Measurements from ENCODE around the gene DHX40. TPM values are rescaled to one million over a fixed set of nuclear protein-coding genes. Genes with fewer than 3 reads are reported as not detected.

The DHX40 gene
- total RNA-seq, 4 donors from 2014 or later = 33.0 to 68.9 (median 47.7) TPM

DNA sequence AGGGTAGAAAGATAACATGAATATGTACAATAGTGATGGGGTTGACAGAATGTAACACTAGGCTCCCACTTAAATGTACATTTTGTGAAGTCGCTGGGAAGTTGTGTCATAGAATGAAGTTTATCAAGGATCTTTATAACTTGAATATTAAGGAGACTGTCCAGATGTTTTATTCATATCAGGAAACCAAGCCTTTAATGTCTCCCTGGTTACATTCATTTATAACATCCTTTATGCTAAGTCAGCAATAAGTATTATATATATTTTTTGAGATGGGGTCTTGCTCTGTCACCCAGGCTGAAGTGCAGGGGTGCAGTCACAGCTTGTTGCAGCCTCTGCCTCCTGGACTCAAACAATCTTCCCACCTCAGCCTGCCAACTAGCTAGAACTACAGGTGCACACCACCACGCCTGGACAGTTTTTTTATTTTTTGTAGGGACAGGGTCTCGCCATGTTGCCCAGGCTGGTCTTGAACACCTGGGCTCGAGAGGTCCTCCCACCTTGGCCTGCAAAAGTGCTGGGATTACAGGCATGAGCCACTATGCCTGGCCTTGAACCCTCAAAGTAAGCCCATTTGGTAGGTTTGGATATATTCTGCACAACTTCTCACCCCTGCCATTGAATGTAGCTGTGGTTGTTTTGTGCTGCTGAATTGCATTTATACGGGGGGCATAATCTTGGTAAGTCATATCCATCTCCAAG lies 68.4 kb downstream of the DHX40 start:
- Histone ChIP-seq H3K27ac (no peak overlapping the region), H3K4me1 (peaks cover 6 to 88% (median 18%) of the 10 kb centered on the region in 3 donors), H3K4me3 (no peak overlapping the region), H3K27me3 (no peaks in the 10 kb centered on the region), H3K36me3 (no peaks in the 10 kb centered on the region), H3K9me3 (no peaks in the 10 kb centered on the region)
- TF ChIP-seq POLR2A (IDR thresholded peaks at IDR 0.05) (no peak), POLR2AphosphoS5 (IDR thresholded peaks at IDR 0.05) (no peak), EP300 (IDR thresholded peaks at IDR 0.05) (no peak)
- TF ChIP-seq, protein P1, sequence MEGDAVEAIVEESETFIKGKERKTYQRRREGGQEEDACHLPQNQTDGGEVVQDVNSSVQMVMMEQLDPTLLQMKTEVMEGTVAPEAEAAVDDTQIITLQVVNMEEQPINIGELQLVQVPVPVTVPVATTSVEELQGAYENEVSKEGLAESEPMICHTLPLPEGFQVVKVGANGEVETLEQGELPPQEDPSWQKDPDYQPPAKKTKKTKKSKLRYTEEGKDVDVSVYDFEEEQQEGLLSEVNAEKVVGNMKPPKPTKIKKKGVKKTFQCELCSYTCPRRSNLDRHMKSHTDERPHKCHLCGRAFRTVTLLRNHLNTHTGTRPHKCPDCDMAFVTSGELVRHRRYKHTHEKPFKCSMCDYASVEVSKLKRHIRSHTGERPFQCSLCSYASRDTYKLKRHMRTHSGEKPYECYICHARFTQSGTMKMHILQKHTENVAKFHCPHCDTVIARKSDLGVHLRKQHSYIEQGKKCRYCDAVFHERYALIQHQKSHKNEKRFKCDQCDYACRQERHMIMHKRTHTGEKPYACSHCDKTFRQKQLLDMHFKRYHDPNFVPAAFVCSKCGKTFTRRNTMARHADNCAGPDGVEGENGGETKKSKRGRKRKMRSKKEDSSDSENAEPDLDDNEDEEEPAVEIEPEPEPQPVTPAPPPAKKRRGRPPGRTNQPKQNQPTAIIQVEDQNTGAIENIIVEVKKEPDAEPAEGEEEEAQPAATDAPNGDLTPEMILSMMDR (IDR thresholded peaks at IDR 0.05) = no peak
- no peak for ATAC-seq
- 71 to 78% methylated on average over 5 of the region's 5 CpGs for WGBS, 2 donors (ENCODE audit: low coverage in 1 of 2)

DNA sequence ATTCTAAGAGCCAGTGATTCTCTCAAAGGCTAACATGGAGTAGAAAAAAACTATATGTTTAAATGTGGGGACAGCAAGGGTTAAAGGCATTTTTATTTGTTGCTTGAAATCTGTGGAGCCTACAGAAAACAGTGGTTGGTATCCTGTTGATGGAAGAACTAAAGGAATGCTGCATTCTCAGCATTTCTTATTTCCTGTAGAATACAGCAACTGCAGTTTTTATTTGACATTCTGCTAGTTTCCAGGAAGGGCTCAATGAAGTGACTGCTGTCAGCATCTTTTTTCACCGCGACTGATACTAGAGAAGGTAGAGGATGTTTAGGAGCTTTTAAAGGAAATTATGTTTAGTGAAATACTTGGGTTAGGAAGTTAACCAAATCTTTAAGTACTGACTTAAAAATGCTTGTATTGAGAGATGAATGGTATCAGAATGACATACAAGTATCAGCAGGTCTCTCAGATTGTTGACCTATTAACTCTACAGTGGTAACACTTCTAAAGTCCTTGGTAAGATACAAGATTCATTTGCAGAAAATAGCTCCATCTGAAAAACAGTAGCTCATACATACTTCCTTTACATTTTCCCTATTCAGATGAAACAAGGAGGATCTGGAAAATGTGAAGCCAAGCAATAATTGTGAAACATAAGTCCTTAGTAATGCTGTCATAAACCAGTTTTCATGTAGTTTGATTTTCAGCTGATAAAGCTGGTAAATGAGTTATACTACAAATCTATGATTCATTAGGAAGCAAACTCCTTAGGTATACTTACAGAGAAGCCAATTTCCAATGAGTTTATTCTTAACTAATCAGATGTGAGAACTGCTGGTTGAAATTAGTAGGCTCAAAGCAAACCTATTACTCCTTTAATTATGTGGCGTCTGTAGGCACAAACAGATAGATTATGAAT lies 69.5 kb downstream of the DHX40 start:
- peaks cover 6 to 88% (median 18%) of the 10 kb centered on the region in 3 donors for H3K4me1 ChIP-seq
- TF ChIP-seq POLR2AphosphoS5 (IDR thresholded peaks at IDR 0.05) (no peak), EP300 (IDR thresholded peaks at IDR 0.05) (no peak), POLR2A (IDR thresholded peaks at IDR 0.05) (no peak)
- TF ChIP-seq, protein P1 (IDR thresholded peaks at IDR 0.05) = no peak
- H3K9me3 ChIP-seq = no peaks in the 10 kb centered on the region
- WGBS, 2 donors (ENCODE audit: low coverage in 1 of 2) = 52 to 63% methylated on average over 3 of the region's 3 CpGs
- H3K27me3 ChIP-seq = no peaks in the 10 kb centered on the region
- no peak for ATAC-seq
- H3K4me3 ChIP-seq = no peak overlapping the region
- H3K36me3 ChIP-seq = no peaks in the 10 kb centered on the region
- peak overlapping the region in 2 of 4 donors; percentile 14 to 23 for H3K27ac ChIP-seq

DNA sequence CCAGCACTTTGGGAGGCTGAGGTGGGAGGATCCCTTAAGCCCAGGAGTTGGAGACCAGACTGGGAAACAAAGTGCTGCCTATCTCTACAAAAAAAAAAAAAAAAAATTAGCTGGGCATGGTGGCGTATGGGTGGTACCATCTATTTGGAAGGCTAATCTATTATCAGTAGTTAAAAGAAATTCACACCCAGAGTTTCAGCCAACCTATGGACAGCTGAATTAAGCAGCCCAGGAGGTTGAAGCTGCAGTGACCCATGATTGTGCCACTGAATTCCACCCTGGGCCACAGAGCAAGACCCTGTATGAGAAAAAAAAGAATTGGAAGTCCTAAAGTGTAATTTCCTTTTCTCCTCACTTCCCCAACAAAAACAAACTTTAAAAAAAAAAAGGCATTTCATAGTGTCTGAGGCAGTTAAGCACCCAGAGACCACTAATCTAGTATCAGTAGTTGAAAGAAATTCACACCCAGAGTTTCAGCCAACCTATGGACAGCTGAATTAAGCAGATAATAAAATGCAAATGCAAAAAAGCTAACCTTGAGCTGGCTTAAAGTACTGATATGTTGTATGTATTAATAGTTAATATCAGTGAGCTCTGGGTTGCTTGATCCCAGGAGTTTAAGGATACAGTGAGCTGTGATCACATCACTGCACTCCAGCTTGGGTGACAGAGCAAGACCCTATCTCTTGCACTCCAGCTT lies 72.4 kb downstream of the DHX40 start:
- no peak for ATAC-seq
- Histone ChIP-seq H3K4me1 (peaks cover 8 to 90% (median 23%) of the 10 kb centered on the region in 3 donors), H3K9me3 (no peaks in the 10 kb centered on the region), H3K27me3 (no peaks in the 10 kb centered on the region), H3K4me3 (no peak overlapping the region), H3K36me3 (no peaks in the 10 kb centered on the region), H3K27ac (no peak overlapping the region)
- TF ChIP-seq POLR2AphosphoS5 (IDR thresholded peaks at IDR 0.05) (no peak), POLR2A (IDR thresholded peaks at IDR 0.05) (no peak), EP300 (IDR thresholded peaks at IDR 0.05) (no peak)
- TF ChIP-seq, protein P1 (IDR thresholded peaks at IDR 0.05) = no peak
- WGBS, 2 donors (ENCODE audit: low coverage in 1 of 2) = 67 to 86% methylated on average over 1 of the region's 1 CpG

DNA sequence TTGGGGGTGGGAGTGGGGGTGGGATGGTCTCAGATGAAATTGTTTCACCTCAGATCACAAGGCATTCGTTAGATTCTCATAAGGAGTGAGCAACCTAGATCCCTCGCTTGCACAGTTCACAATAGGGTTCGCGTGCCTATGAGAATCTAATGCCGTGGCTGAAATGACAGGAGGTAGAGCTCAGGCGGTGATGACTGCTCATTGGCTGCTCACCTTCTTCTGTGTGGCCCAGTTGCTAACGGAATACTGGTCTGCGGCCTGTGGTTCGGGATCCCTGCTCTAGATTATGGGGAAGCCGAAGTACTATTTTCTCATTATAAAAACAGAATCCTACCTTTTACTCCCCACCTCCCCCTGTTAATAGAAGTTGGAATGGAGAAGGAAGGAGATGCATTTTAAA lies 73.1 kb downstream of the DHX40 start:
- H3K27ac ChIP-seq = no peak overlapping the region
- no peak for ATAC-seq

More for the DNA sequence above, 73.1 kb downstream of the DHX40 start:
- no peak overlapping the region for H3K4me3 ChIP-seq
- no peaks in the 10 kb centered on the region for H3K36me3 ChIP-seq
- TF ChIP-seq POLR2A (IDR thresholded peaks at IDR 0.05) (no peak), POLR2AphosphoS5 (IDR thresholded peaks at IDR 0.05) (no peak)
- H3K4me1 ChIP-seq = peaks cover 9 to 90% (median 19%) of the 10 kb centered on the region in 3 donors
- no peaks in the 10 kb centered on the region for H3K27me3 ChIP-seq
- H3K9me3 ChIP-seq = no peaks in the 10 kb centered on the region
- WGBS, 2 donors (ENCODE audit: low coverage in 1 of 2) = 69 to 76% methylated on average over 5 to 7 of the region's 10 CpGs
